HCT116 (cell line): Measurements from ENCODE around the gene DPP6. TPM values are rescaled to one million over a fixed set of nuclear protein-coding genes. Genes with fewer than 3 reads are reported as not detected.

Source experiments
- ATAC-seq: fragments of 200-7000 bp; cut with Tn5 transposase; 2 replicates; pipeline ENCODE4 v1.9.1; 2020; ENCODE audit warnings: mild to moderate bottlenecking, moderate library complexity
- BruUV-seq: library from RNA; stranded (reverse); fragments of 400-500 nt; replicated peaks from 2 replicates; lab custom pipeline; 2021; lab: Mats Ljungman, UMichigan
- CTCF ChIA-PET: fragments of 300-600 bp; sonication (Branson Sonifier 250); formaldehyde crosslinking; loops from one replicate; lab custom pipeline; 2021; ENCODE audit warnings: antibody characterized with exemption; lab: Charles Lee
- POLR2A ChIA-PET: fragments of 300-600, 350-600 bp; sonication (Branson Sonifier 250); formaldehyde crosslinking; loops from one replicate; lab custom pipeline; 2021; ENCODE audit warnings: antibody characterized with exemption; lab: Charles Lee
- RAD21 ChIA-PET, 2 experiments: fragments of 300-600 bp; sonication (Branson Sonifier 250); formaldehyde crosslinking; loops; one replicate each; lab custom pipeline; 2023; ENCODE audit warnings: low total read pairs in 2 of 2; ENCODE audit not compliant: uncharacterized antibody in 2 of 2, unreplicated experiment in 2 of 2, low non-redundant PET in 1 of 2; lab: Charles Lee
- DNase-seq: peaks from one replicate; pipeline ENCODE4 v3.0.0-alpha.2; 2010; ENCODE audit warnings: low read depth, low spot score
- H2AFZ ChIP-seq: fragments of 200-600 bp; shearing (Covaris generic), sonication (generic); 2 replicates; pipeline ENCODE4 v1.6.1; 2017; ENCODE audit warnings: low read depth, mixed run types, mixed read lengths, antibody characterized with exemption, low read length; ENCODE audit not compliant: poor library complexity, severe bottlenecking
- H3K27ac ChIP-seq: 2 replicates; pipeline ENCODE4 v1.5.1; 2012; ENCODE audit warnings: low read depth, low read length
- H3K27me3 ChIP-seq: fragments of 200-600 bp; sonication (generic); 2 replicates; pipeline ENCODE4 v1.6.1; 2016; ENCODE audit warnings: mixed run types, low read length, mixed read lengths; ENCODE audit not compliant: insufficient read depth
- H3K36me3 ChIP-seq, 2 experiments: fragments of 200-500 bp in 1 of 2; fragments of 200-600 bp in 1 of 2; sonication (Bioruptor generic) in 1 of 2; sonication (generic) in 1 of 2; 2 replicates each; pipeline versions ENCODE4 v1.5.1 to v1.6.1; 2014 to 2016; ENCODE audit warnings: low read length in 2 of 2, inconsistent platforms in 1 of 2, mixed read lengths in 1 of 2, mixed run types in 1 of 2; ENCODE audit not compliant: insufficient read depth in 2 of 2, control insufficient read depth in 1 of 2
- H3K4me1 ChIP-seq, 2 experiments: fragments of 200-600 bp in 1 of 2; sonication (generic) in 1 of 2; 2 replicates each; pipeline versions ENCODE4 v1.5.1 to v1.6.1; 2012 to 2017; ENCODE audit warnings: low read length in 2 of 2, inconsistent platforms in 1 of 2, mild to moderate bottlenecking in 1 of 2, mixed read lengths in 1 of 2, mixed run types in 1 of 2, moderate library complexity in 1 of 2; ENCODE audit not compliant: insufficient read depth in 2 of 2, control insufficient read depth in 1 of 2
- H3K4me2 ChIP-seq: fragments of 200-600 bp; sonication (generic); 2 replicates; pipeline ENCODE4 v1.6.1; 2017; ENCODE audit warnings: mixed run types, low read length, mixed read lengths
- H3K4me3 ChIP-seq, 2 experiments: fragments of 200-600 bp in 1 of 2; sonication (generic) in 1 of 2; replicated peaks in 1 of 2; 2 replicates each; pipeline ENCODE4 v1.5.1; 2011 to 2016; ENCODE audit warnings: low read length in 2 of 2, control low read depth in 1 of 2, low read depth in 1 of 2, mild to moderate bottlenecking in 1 of 2, mixed read lengths in 1 of 2, mixed run types in 1 of 2
- H3K79me2 ChIP-seq: fragments of 200-600 bp; sonication (generic); 2 replicates; pipeline ENCODE4 v1.6.1; 2017; ENCODE audit warnings: mild to moderate bottlenecking, mixed run types, low read length, moderate library complexity, mixed read lengths; ENCODE audit not compliant: insufficient read depth
- H3K9ac ChIP-seq: fragments of 200-600 bp; sonication (generic); 2 replicates; pipeline ENCODE4 v1.6.1; 2016; ENCODE audit warnings: low read length, mixed read lengths
- H3K9me2 ChIP-seq: fragments of 200-600 bp; sonication (generic), shearing (Covaris generic); 2 replicates; pipeline ENCODE4 v1.6.1; 2017; ENCODE audit warnings: mixed run types, mild to moderate bottlenecking, moderate library complexity; ENCODE audit not compliant: insufficient read depth
- H3K9me3 ChIP-seq, 2 experiments: fragments of 200-500 bp in 1 of 2; fragments of 200-600 bp in 1 of 2; sonication (Bioruptor generic) in 1 of 2; sonication (generic) in 1 of 2; 2 replicates each; pipeline ENCODE4 v1.6.1; 2014 to 2017; ENCODE audit warnings: low read length in 2 of 2, mixed read lengths in 2 of 2, inconsistent platforms in 1 of 2, low read depth in 1 of 2, mild to moderate bottlenecking in 1 of 2, mixed run types in 1 of 2, moderate library complexity in 1 of 2; ENCODE audit not compliant: control insufficient read depth in 1 of 2, insufficient read depth in 1 of 2
- H4K20me1 ChIP-seq: fragments of 200-600 bp; sonication (generic), shearing (Covaris generic); 2 replicates; pipeline ENCODE4 v1.6.1; 2017; ENCODE audit warnings: mixed run types, mild to moderate bottlenecking, moderate library complexity; ENCODE audit not compliant: insufficient read depth
- CBX3 ChIP-seq: IDR thresholded peaks from 2 replicates; pipeline ENCODE4 v1.6.1; 2012; ENCODE audit warnings: low read depth
- EZH2phosphoT487 ChIP-seq: fragments of 200-600 bp; IDR thresholded peaks from 2 replicates; pipeline ENCODE4 v1.6.1; 2018; ENCODE audit warnings: antibody characterized with exemption, borderline replicate concordance
- FOSL1 ChIP-seq: IDR thresholded peaks from 2 replicates; pipeline ENCODE4 v1.6.1; 2012; ENCODE audit warnings: low read depth
- POLR2A ChIP-seq: IDR thresholded peaks from 2 replicates; pipeline ENCODE4 v1.7.0; 2011; ENCODE audit warnings: borderline replicate concordance; ENCODE audit not compliant: insufficient read depth, insufficient read length; ENCODE audit errors: extremely low read depth
- intact Hi-C: fragments of 100-400 bp; cut with micrococcal nuclease; formaldehyde crosslinking; loops from 2 replicates; pipeline ENCODE4 v1.10.0; 2022
- total RNA-seq: library from RNA; stranded (reverse); gene quantifications from one replicate; pipeline ENCODE4 v1.2.1, GENCODE V29; 2021; ENCODE audit not compliant: unreplicated experiment
- TF ChIP-seq, protein P1 (sequence below): IDR thresholded peaks from 2 replicates; pipeline ENCODE4 v1.6.1; 2012

Gene DPP6
- total RNA-seq, 1 experiment from 2014 or later = not detected

GRCh38 chr7:154917808-154918160 is 865.6 kb downstream of the DPP6 start:
- Histone ChIP-seq H3K4me2 (no peak overlapping the region), H3K79me2 (no peaks in the 10 kb centered on the region), H3K4me1 (no peaks in the 10 kb centered on the region; a peak in 1 of 4 replicates), H3K9me3 (no peaks in the 10 kb centered on the region), H3K9ac (no peak overlapping the region), H4K20me1 (no peaks in the 10 kb centered on the region), H3K4me3 (no peak overlapping the region), H3K9me2 (no peaks in the 10 kb centered on the region), H3K27ac (no peak overlapping the region), H3K27me3 (0 out of 2 replicates have a peak, but pooled peaks cover 3% of the 10 kb centered on the region), H2AFZ (no peak overlapping the region), H3K36me3 (no peaks in the 10 kb centered on the region)
- DNase-seq (no peak), ATAC-seq (no peak)
- BruUV-seq = no TSS peak
- intact Hi-C loops = no loop called here
- RAD21 ChIA-PET = no interaction called here
- TF ChIP-seq, protein P1, sequence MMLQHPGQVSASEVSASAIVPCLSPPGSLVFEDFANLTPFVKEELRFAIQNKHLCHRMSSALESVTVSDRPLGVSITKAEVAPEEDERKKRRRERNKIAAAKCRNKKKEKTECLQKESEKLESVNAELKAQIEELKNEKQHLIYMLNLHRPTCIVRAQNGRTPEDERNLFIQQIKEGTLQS = no peak
- no peak for TF ChIP-seq POLR2A
- CTCF ChIA-PET = no interaction called here
- POLR2A ChIA-PET = no interaction called here

GRCh38 chr7:154918266-154918665 is 866.1 kb downstream of the DPP6 start:
- 0 out of 2 replicates have a peak, but pooled peaks cover 3% of the 10 kb centered on the region for H3K27me3 ChIP-seq
- H4K20me1 ChIP-seq = no peaks in the 10 kb centered on the region
- no TSS peak for BruUV-seq
- no peaks in the 10 kb centered on the region for H3K9me3 ChIP-seq
- no peaks in the 10 kb centered on the region for H3K9me2 ChIP-seq
- no peak overlapping the region for H3K4me3 ChIP-seq
- DNase-seq (no peak), ATAC-seq (no peak)
- no peak overlapping the region for H2AFZ ChIP-seq
- no peak overlapping the region for H3K27ac ChIP-seq
- no peak overlapping the region for H3K9ac ChIP-seq
- no peaks in the 10 kb centered on the region for H3K79me2 ChIP-seq
- H3K4me1 ChIP-seq = no peaks in the 10 kb centered on the region; a peak in 1 of 4 replicates
- CTCF ChIA-PET = no interaction called here
- POLR2A ChIA-PET = no interaction called here
- H3K4me2 ChIP-seq = no peak overlapping the region
- RAD21 ChIA-PET = no interaction called here
- no peaks in the 10 kb centered on the region for H3K36me3 ChIP-seq
- intact Hi-C loops = no loop called here
- TF ChIP-seq CBX3 = no peak
- TF ChIP-seq EZH2phosphoT487 = no peak
- TF ChIP-seq FOSL1 = no peak
- TF ChIP-seq, all 23 proteins: peak for 0
